NB4 (cell line): Measurements from ENCODE around the gene ZSCAN22.

Experiments
- MAX ChIP-seq: IDR thresholded peaks from 2 replicates; pipeline ENCODE4 v1.6.1; 2011; ENCODE audit warnings: low read depth, low read length
- POLR2A ChIP-seq: IDR thresholded peaks from 2 replicates; pipeline ENCODE4 v1.6.1; 2011; ENCODE audit warnings: mild to moderate bottlenecking; ENCODE audit not compliant: insufficient read length; ENCODE audit errors: extremely low read depth
- TF ChIP-seq, protein P1 (sequence below): IDR thresholded peaks from one replicate; pipeline ENCODE4 v1.5.1; 2012; ENCODE audit warnings: low read depth, low read length

DNA sequence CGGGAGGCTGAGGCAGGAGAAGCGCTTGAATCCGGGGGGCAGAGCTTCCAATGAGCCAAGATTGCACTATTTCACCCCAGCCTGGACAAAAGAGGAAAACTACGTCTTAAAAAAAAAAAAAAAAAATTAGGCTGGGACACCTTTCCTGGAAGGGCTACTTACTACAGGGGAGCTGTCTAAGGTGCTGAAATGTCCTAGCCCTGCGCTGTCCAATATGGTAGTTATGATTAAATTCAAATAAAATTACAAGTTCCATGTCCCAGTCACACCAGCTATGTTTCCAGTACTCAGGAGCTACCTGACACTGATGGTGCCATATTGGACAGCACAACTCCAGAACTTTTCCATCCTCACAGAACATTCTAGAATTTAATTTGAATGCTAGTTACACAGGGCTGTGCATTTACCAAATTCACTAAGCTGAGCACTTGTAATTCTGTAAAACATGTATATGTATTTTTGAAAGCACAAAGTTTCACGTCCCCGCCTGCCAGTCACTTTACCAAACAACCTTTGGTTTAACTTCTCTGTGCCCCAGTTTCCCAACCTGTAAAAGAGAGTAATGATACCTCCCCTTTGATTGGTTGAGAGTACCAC lies 9.2 kb upstream of the ZSCAN22 start:
- TF ChIP-seq, protein P1, sequence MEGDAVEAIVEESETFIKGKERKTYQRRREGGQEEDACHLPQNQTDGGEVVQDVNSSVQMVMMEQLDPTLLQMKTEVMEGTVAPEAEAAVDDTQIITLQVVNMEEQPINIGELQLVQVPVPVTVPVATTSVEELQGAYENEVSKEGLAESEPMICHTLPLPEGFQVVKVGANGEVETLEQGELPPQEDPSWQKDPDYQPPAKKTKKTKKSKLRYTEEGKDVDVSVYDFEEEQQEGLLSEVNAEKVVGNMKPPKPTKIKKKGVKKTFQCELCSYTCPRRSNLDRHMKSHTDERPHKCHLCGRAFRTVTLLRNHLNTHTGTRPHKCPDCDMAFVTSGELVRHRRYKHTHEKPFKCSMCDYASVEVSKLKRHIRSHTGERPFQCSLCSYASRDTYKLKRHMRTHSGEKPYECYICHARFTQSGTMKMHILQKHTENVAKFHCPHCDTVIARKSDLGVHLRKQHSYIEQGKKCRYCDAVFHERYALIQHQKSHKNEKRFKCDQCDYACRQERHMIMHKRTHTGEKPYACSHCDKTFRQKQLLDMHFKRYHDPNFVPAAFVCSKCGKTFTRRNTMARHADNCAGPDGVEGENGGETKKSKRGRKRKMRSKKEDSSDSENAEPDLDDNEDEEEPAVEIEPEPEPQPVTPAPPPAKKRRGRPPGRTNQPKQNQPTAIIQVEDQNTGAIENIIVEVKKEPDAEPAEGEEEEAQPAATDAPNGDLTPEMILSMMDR, result no peak
- TF ChIP-seq POLR2A, result no peak
- TF ChIP-seq MAX, result no peak
